A549 (cell line): ENCODE data around the gene PCNT. TPM values are rescaled to one million over a fixed set of nuclear protein-coding genes. Genes with fewer than 3 reads are reported as not detected.

Experiments
- ATAC-seq, 2 experiments: fragments of 200-7000 bp in 1 of 2; fragments of >200 bp in 1 of 2; cut with Nextera tagmentation in 1 of 2; cut with Tn5 transposase in 1 of 2; 3 replicates each; pipeline versions ENCODE4 v1.8.0 to v1.9.1; 2018 to 2020; ENCODE audit warnings: mild to moderate bottlenecking in 1 of 2, moderate library complexity in 1 of 2
- CTCF ChIA-PET: fragments of 300-600 bp; sonication (Branson Sonifier 250); formaldehyde crosslinking; extraction: SDS; loops from one replicate; lab custom pipeline; 2021; ENCODE audit warnings: antibody characterized with exemption, inconsistent platforms; lab: Yijun Ruan, JAX
- POLR2A ChIA-PET: fragments of 350-600 bp; formaldehyde crosslinking; extraction: SDS; loops from one replicate; lab custom pipeline; 2021; ENCODE audit warnings: antibody characterized with exemption, inconsistent platforms; lab: Yijun Ruan, JAX
- DNase-seq, 2 experiments: peaks; one replicate each; pipeline versions ENCODE4 v3.0.0 to v3.0.0-alpha.2; 2011 to 2016; ENCODE audit warnings: low read depth in 1 of 2, low spot score in 1 of 2
- FAIRE-seq: peaks from 2 replicates; lab custom pipeline; 2011; peaks lifted over from hg19 to GRCh38; lab: Jason Lieb, UNC
- H3K27ac ChIP-seq, 2 experiments: fragments of >200 bp; sonication (Bioruptor Twin); formaldehyde crosslinking; 3 replicates each; pipeline ENCODE4 v1.5.1; 2016 to 2017
- H3K4me1 ChIP-seq: fragments of >200 bp; sonication (Bioruptor Twin); formaldehyde crosslinking; 3 replicates; pipeline ENCODE4 v1.6.1; 2016
- H3K4me2 ChIP-seq: fragments of >200 bp; sonication (Bioruptor Twin); formaldehyde crosslinking; 3 replicates; pipeline ENCODE4 v1.6.1; 2016
- H3K4me3 ChIP-seq: fragments of >200 bp; sonication (Bioruptor Twin); formaldehyde crosslinking; 3 replicates; pipeline ENCODE4 v1.5.1; 2016
- H3K9me3 ChIP-seq: fragments of >200 bp; sonication (Bioruptor Twin); formaldehyde crosslinking; 3 replicates; pipeline ENCODE4 v1.6.1; 2016
- CBX2 ChIP-seq: fragments of 200-600 bp; sonication (generic); IDR thresholded peaks from 2 replicates; pipeline ENCODE4 v1.6.1; 2016; ENCODE audit warnings: low read depth, mild to moderate bottlenecking, borderline replicate concordance
- CHD2 ChIP-seq: fragments of 150-350 bp; IDR thresholded peaks from 2 replicates; pipeline ENCODE4 v1.6.1; 2014; ENCODE audit warnings: low read length; ENCODE audit not compliant: partially characterized antibody
- EHMT2 ChIP-seq: fragments of 200-600 bp; sonication (generic); IDR thresholded peaks from 2 replicates; pipeline ENCODE4 v1.6.1; 2016; ENCODE audit warnings: antibody characterized with exemption, low read depth, mild to moderate bottlenecking, moderate library complexity
- EP300 ChIP-seq, 2 experiments: fragments of >200 bp; sonication (Bioruptor Twin); formaldehyde crosslinking; IDR thresholded peaks; 2 replicates in 1 of 2; 3 replicates in 1 of 2; pipeline ENCODE4 v1.6.1; 2016 to 2017
- FOSB ChIP-seq: fragments of 250-450 bp; sonication (Bioruptor Pico); IDR thresholded peaks from 2 replicates; pipeline ENCODE4 v1.5.0; 2020; ENCODE audit warnings: mild to moderate bottlenecking, moderate library complexity
- FOXS1 ChIP-seq: fragments of 250-450 bp; sonication (Bioruptor Pico); IDR thresholded peaks from 2 replicates; pipeline ENCODE4 v1.5.0; 2020; ENCODE audit warnings: mild to moderate bottlenecking, moderate library complexity
- HOXB13 ChIP-seq: fragments of 250-450 bp; sonication (Bioruptor Pico); IDR thresholded peaks from 2 replicates; pipeline ENCODE4 v1.5.0; 2020; ENCODE audit warnings: low read depth, mild to moderate bottlenecking, moderate library complexity
- HOXB5 ChIP-seq: fragments of 250-450 bp; sonication (Bioruptor Pico); IDR thresholded peaks from 2 replicates; pipeline ENCODE4 v1.5.0; 2020; ENCODE audit warnings: mild to moderate bottlenecking, moderate library complexity
- JUNB ChIP-seq: fragments of >200 bp; sonication (Bioruptor Twin); formaldehyde crosslinking; IDR thresholded peaks from 2 replicates; pipeline ENCODE4 v1.6.1; 2016
- MAFK ChIP-seq: fragments of 450-650 bp; IDR thresholded peaks from 2 replicates; pipeline ENCODE4 v1.6.1; 2014; ENCODE audit not compliant: partially characterized antibody
- RAD21 ChIP-seq, 2 experiments: fragments of >200 bp in 1 of 2; sonication (Bioruptor Twin) in 1 of 2; formaldehyde crosslinking in 1 of 2; IDR thresholded peaks in 1 of 2; conservative IDR thresholded peaks in 1 of 2; 2 replicates in 1 of 2; 3 replicates in 1 of 2; pipeline ENCODE4 v1.6.1; 2012 to 2018; ENCODE audit warnings: inconsistent platforms in 1 of 2
- RARB ChIP-seq: fragments of 250-450 bp; sonication (Bioruptor Pico); IDR thresholded peaks from 2 replicates; pipeline ENCODE4 v1.8.0; 2021; ENCODE audit warnings: mild to moderate bottlenecking, moderate library complexity
- RCOR1 ChIP-seq: fragments of 150-350 bp; IDR thresholded peaks from 2 replicates; pipeline ENCODE4 v1.6.1; 2014; ENCODE audit warnings: antibody characterized with exemption, low read length, low read depth
- RFX5 ChIP-seq: fragments of 450-650 bp; IDR thresholded peaks from 2 replicates; pipeline ENCODE4 v1.7.1; 2014; ENCODE audit warnings: antibody characterized with exemption, mild to moderate bottlenecking, moderate library complexity
- SMC3 ChIP-seq: fragments of >200 bp; sonication (Bioruptor Twin); formaldehyde crosslinking; IDR thresholded peaks from 3 replicates; pipeline ENCODE4 v1.6.1; 2018; ENCODE audit warnings: inconsistent platforms
- SREBF2 ChIP-seq: fragments of 450-650 bp; IDR thresholded peaks from 2 replicates; pipeline ENCODE4 v1.6.1; 2014; ENCODE audit warnings: mild to moderate bottlenecking, moderate library complexity
- TFCP2L1 ChIP-seq: fragments of 250-450 bp; sonication (Bioruptor Pico); IDR thresholded peaks from 2 replicates; pipeline ENCODE4 v1.5.0; 2021; ENCODE audit warnings: mild to moderate bottlenecking
- ZC3H11A ChIP-seq: fragments of 450-650 bp; IDR thresholded peaks from 2 replicates; pipeline ENCODE4 v1.6.1; 2014; ENCODE audit warnings: antibody characterized with exemption, mild to moderate bottlenecking
- ZFP36 ChIP-seq: fragments of 450-650 bp; IDR thresholded peaks from 2 replicates; pipeline ENCODE4 v1.6.1; 2014; ENCODE audit warnings: borderline replicate concordance; ENCODE audit not compliant: partially characterized antibody
- WGBS: methylation state at CpG from one replicate; pipeline ENCODE4 v1.1.6; 2017; ENCODE audit errors: missing lambda C conversion rate; 5-methylcytosine and 5-hydroxymethylcytosine counted together
- polyA plus RNA-seq, 4 experiments: library from polyadenylated mRNA; depleted of rRNA in 3 of 4; stranded (reverse); fragments of >200 nt; fragmentation: RNase III in 1 of 4; extraction: RNeasy Plus Mini Kit Qiagen cat#74134 plus additional on column Dnase treatment in 1 of 4; gene quantifications; 2 replicates in 3 of 4; 3 replicates in 1 of 4; pipeline ENCODE4 v1.2.3, GENCODE V29; 2011 to 2017
- TF ChIP-seq, protein P1 (sequence below): fragments of 150-350 bp; IDR thresholded peaks from 2 replicates; pipeline ENCODE4 v1.6.1; 2014; ENCODE audit warnings: low read depth, mild to moderate bottlenecking, low read length
- TF ChIP-seq, protein P2 (sequence below): fragments of 250-450 bp; sonication (Bioruptor Pico); IDR thresholded peaks from 2 replicates; pipeline ENCODE4 v1.5.0; 2020; ENCODE audit warnings: low read depth, mild to moderate bottlenecking, moderate library complexity

Gene PCNT
- polyA plus RNA-seq, 2 of the 4 experiments (the other 2 are of a cell fraction) = 11.1 to 14.6 TPM

- TF ChIP-seq, protein P1, sequence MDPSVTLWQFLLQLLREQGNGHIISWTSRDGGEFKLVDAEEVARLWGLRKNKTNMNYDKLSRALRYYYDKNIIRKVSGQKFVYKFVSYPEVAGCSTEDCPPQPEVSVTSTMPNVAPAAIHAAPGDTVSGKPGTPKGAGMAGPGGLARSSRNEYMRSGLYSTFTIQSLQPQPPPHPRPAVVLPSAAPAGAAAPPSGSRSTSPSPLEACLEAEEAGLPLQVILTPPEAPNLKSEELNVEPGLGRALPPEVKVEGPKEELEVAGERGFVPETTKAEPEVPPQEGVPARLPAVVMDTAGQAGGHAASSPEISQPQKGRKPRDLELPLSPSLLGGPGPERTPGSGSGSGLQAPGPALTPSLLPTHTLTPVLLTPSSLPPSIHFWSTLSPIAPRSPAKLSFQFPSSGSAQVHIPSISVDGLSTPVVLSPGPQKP = no peak
- TF ChIP-seq JUNB (no peak), TFCP2L1 (CRISPR knock-in tag) (no peak), RAD21 (conservative IDR thresholded peaks at IDR 0.05 in 1 of 2, IDR thresholded peaks at IDR 0.05 in 1 of 2) (no peak), RARB (CRISPR knock-in tag) (no peak), RFX5 (no peak)
- TF ChIP-seq, protein P2, sequence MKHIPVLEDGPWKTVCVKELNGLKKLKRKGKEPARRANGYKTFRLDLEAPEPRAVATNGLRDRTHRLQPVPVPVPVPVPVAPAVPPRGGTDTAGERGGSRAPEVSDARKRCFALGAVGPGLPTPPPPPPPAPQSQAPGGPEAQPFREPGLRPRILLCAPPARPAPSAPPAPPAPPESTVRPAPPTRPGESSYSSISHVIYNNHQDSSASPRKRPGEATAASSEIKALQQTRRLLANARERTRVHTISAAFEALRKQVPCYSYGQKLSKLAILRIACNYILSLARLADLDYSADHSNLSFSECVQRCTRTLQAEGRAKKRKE (CRISPR knock-in tag) = no peak
Observed at GRCh38 chr21:46482846-46483231, 158.9 kb downstream of the PCNT start (continued).

DNA sequence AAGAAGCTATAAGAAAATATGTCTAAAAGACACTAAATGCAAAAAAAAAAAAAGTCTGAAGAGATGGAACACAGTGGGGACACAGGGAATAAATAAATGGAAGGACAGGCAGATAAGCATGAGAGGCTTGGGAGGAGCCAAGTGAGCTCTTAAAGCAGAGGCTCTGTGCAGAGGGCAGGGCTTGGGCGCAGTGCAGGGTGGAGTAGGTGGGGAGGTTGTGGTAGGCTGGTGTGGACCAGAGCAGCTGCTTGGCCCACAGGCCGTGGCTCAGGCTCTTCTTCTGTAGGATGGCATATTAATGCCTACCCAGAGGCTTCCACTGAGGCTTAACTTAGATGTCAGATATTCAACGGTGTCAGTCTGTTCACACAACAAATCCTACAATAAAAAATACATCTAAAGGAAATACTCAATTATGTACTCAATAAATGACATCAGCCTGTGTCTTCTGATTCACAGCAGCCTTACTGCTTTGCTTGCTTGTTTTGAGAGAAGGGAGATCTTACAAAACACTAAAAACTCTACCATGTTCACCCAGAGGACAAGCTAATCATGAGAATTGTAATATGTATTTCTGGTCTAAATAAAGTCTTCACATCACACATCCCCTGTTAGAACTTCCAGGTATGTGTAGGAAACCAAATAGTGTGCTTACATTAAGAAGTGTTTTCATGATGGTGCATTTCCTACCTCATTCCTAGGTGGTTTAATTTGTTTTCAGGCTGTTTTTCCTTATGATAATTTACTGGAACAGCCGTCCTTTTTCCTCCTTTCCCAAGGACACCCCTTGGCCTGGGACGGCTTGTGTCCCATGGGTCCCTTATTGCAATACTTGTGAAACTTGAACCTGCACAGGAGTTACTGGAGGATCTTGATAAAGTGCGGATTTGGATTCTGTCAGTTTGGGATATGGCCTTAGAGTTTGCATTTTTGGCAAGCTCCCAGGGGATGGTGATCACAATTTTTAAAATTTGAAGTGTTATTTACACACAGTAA lies 159.6 kb downstream of the PCNT start:
- TF ChIP-seq EP300 (IDR thresholded peaks at IDR 0.05) = no peak
- no peak for TF ChIP-seq ZFP36
- TF ChIP-seq CHD2 = no peak
- TF ChIP-seq HOXB5 (CRISPR knock-in tag) = no peak
- no peak for TF ChIP-seq CBX2
- TF ChIP-seq EHMT2 = no peak
- TF ChIP-seq JUNB = no peak
- TF ChIP-seq HOXB13 (CRISPR knock-in tag) = no peak
- TF ChIP-seq SREBF2 = no peak
- no peak for TF ChIP-seq SMC3
- TF ChIP-seq RCOR1 = no peak
- TF ChIP-seq FOSB (CRISPR knock-in tag) = no peak
- TF ChIP-seq ZC3H11A = no peak
- TF ChIP-seq, all 56 proteins: peak for 0
- Histone ChIP-seq H3K4me2 (no peak overlapping the region), H3K9me3 (no peaks in the 10 kb centered on the region), H3K4me3 (no peak overlapping the region), H3K27ac (no peak overlapping the region), H3K4me1 (no peaks in the 10 kb centered on the region)
- CTCF ChIA-PET = no interaction called here
- FAIRE-seq = no peak
- no peak for DNase-seq
- POLR2A ChIA-PET = no interaction called here
- WGBS = 88% methylated on average over 6 of the region's 6 CpGs
- ATAC-seq = no peak

GRCh38 chr21:46486481-46487126 lies 162.6 kb downstream of the PCNT start:
- Histone ChIP-seq H3K27ac (no peak overlapping the region), H3K4me1 (no peaks in the 10 kb centered on the region), H3K4me2 (no peak overlapping the region), H3K4me3 (no peak overlapping the region), H3K9me3 (no peaks in the 10 kb centered on the region)
- WGBS = 90% methylated on average over 4 of the region's 4 CpGs
- no peak for FAIRE-seq
- ATAC-seq = no peak
- ChIA-PET CTCF (no interaction called here), POLR2A (no interaction called here)
- no peak for DNase-seq
- TF ChIP-seq MAFK (no peak), FOSB (CRISPR knock-in tag) (no peak), JUNB (no peak), EP300 (IDR thresholded peaks at IDR 0.05) (no peak), FOXS1 (CRISPR knock-in tag) (no peak)
